Keratinocyte (primary cell): ENCODE results near the gene RPL4.

ENCODE experiments used
- EZH2 ChIP-seq: IDR thresholded peaks from one replicate; pipeline ENCODE4 v1.6.1; 2012; ENCODE audit warnings: inconsistent platforms, mild to moderate bottlenecking, low read length, moderate library complexity
- TF ChIP-seq, protein P1 (sequence below), 3 experiments: IDR thresholded peaks in 1 of 3; conservative IDR thresholded peaks in 1 of 3; optimal IDR thresholded peaks in 1 of 3; 2 replicates in 2 of 3; 3 replicates in 1 of 3; pipeline versions ENCODE3 to v1.5.1; 2011; ENCODE audit warnings: low read length in 3 of 3, mild to moderate bottlenecking in 3 of 3, moderate library complexity in 2 of 3, control low read depth in 1 of 3, inconsistent platforms in 1 of 3; ENCODE audit not compliant: insufficient read depth in 2 of 3; ENCODE audit errors: extremely low read depth in 1 of 3

DNA sequence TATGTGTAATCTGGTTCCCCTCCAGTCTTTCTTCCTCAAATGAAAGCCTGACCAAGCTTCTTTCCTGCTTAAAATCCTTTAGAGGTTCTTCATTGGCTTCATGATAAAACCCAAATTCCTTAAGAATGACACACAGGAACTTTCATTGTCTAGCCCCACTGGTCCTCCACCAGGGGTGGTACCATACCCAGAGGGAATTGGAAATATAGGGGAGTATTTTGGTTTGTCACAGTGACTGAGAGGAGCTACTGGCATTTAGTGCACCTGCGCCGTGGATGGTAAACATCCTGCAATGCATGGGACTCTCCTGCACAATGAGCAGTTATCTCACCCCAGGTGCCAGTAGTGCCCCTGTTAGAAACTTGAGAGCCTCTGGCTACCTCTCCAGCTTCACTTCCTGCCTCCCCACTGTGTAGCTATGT lies 11.3 kb upstream of the RPL4 start:
- TF ChIP-seq, protein P1, sequence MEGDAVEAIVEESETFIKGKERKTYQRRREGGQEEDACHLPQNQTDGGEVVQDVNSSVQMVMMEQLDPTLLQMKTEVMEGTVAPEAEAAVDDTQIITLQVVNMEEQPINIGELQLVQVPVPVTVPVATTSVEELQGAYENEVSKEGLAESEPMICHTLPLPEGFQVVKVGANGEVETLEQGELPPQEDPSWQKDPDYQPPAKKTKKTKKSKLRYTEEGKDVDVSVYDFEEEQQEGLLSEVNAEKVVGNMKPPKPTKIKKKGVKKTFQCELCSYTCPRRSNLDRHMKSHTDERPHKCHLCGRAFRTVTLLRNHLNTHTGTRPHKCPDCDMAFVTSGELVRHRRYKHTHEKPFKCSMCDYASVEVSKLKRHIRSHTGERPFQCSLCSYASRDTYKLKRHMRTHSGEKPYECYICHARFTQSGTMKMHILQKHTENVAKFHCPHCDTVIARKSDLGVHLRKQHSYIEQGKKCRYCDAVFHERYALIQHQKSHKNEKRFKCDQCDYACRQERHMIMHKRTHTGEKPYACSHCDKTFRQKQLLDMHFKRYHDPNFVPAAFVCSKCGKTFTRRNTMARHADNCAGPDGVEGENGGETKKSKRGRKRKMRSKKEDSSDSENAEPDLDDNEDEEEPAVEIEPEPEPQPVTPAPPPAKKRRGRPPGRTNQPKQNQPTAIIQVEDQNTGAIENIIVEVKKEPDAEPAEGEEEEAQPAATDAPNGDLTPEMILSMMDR (optimal IDR thresholded peaks at IDR 0.05 in 1 of 3, IDR thresholded peaks at IDR 0.05 in 1 of 3, conservative IDR thresholded peaks at IDR 0.05 in 1 of 3; ENCODE audit: extremely low read depth in 1 of 3, insufficient read depth in 2 of 3, low read length in 3 of 3), result no peak
- no peak for TF ChIP-seq EZH2
